HG02885 (cell line): ENCODE results near the gene ZFHX2.
A peak's percentile ranks its signal among the peaks of the same experiment; 100 is the strongest.
"Not testable (repeated sequence)": the region's sequence is repeated elsewhere in the genome, so short reads cannot be mapped to it uniquely, and the experiment has no call there.

Experiments used
- ATAC-seq: cut with Tn5 transposase; IDR thresholded peaks from one replicate; pipeline ENCODE4 v1.9.1; 2021; ENCODE audit warnings: mild to moderate bottlenecking; ENCODE audit not compliant: unreplicated experiment, poor library complexity

The ZFHX2 gene

GRCh38 chr14:23551266-23552028, at the start of gene ZFHX2:
TSS of gene ZFHX2 (minus strand) at chr14:23551765. CDS start at chr14:23535325, 16,440 bp downstream.
- peak; percentile 62 for ATAC-seq

GRCh38 chr14:23600806-23601205, 49.2 kb upstream of the ZFHX2 start:
- ATAC-seq = no peak

- ATAC-seq = no peak
Measured at GRCh38 chr14:23600322-23600707, 48.8 kb upstream of the ZFHX2 start.

GRCh38 chr14:23594191-23594590, 42.6 kb upstream of the ZFHX2 start:
- ATAC-seq = not testable (repeated sequence)

DNA sequence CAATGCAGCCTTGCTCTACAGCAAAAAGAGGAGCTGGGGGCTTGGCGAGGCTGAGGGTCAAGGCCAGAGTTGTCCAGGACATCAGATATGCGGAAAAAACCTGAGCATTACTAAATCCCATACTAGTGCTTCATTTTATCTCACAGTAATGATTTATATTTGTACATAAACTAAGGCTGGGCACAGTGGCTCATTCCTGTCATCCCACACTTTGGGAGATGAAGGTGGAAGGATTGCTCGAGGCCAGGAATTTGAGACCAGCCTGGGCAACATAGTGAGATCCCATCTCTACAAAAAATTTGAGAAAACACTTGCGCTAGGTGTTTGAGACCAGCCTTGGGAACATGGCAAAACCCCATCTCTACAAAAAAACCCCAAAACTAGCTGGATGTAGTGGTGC, 38.6 kb upstream of the ZFHX2 start:
- ATAC-seq = no peak

GRCh38 chr14:23589606-23590005, 38.0 kb upstream of the ZFHX2 start:
- no peak for ATAC-seq

DNA sequence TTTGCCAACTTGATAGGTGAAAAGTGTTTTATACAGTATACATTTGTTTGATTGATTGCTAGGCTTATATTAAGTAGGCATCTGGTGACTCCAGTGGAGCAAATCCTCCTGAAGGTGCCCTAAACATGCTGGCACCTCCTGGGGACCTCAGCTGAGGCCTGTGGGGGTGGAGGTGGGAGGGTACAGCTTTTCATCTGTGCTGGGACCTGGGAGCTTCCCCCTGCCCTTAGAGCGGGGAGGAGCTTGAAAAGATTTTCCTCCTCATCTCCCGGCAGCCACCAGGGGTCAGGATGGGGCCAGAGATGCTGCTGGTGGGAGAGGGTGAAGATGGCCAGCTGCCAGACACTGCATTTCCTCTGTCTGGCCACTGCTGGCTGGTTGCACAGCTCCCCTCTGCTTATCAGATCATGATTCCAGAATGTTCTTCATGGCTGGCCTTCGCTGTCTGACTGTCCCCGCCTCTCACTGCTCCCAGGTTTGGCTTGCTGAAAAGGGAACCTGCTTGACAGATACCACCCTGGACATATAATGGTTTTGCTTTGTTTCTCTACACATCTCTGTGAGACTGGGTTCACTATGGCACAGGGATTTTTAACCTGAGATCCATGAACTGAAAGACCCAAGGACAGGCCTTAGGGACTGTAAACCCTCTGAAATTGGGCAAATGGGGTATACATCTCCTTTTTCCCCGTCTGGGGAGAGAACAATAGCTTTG, 37.5 kb upstream of the ZFHX2 start:
- ATAC-seq = peak; percentile 96

DNA sequence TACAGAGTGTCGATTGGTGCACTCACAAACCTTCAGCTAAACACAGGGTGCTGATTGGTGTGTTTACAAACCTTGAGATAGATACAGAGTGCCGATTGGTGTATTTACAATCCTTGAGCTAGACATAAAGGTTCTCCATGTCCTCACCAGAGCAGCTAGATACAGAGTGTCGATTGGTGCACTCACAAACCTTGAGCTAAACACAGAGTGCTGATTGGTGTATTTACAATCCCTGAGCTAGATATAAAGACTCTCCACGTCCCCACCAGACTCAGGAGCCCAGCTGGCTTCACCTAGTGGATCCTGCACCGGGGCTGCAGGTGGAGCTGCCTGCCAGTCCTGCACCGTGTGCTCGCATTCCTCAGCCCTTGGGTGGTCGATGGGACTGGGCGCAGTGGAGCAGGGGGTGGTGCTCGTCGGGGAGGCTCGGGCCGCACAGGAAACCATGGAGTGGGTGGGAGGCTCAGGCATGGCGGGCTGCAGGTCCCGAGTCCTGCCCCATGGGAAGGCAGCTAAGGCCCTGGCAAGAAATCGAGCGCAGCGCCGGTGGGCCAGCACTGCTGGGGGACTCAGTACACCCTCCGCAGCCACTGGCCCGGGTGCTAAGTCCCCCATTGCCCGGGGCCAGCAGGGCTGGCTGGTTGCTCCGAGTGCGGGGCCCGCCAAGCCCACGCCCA, 33.1 kb upstream of the ZFHX2 start:
- not testable (repeated sequence) for ATAC-seq

DNA sequence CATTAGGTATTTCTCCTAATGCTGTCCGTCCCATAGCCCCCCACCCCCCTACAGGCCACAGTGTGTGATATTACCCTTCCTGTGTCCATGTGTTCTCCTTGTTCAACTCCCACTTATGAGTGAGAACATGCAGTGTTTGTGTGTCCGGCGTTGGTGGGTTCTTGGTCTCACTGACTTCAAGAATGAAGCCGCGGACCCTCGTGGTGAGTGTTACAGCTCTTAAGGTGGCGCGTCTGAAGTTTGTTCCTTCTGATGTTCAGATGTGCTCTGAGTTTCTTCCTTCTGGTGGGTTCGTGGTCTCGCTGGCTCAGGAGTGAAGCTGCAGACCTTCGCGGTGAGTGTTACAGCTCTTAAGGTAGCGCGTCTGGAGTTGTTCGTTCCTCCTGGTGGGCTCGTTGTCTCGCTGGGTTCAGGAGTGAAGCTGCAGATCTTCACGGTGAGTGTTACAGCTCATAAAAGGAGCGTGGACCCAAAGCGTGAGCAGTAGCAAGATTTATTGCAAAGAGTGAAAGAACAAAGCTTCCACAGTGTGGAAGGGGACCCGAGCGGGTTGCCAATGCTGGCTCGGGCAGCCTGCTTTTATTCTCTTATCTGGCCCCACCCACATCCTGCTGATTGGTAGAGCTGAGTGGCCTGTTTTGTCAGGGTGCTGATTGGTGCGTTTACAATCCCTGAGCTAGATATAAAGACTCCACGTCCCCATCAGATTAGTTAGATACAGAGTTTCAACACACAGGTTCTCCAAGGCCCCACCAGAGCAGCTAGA, 32.4 kb upstream of the ZFHX2 start:
- ATAC-seq = not testable (repeated sequence)

- no peak for ATAC-seq
Measured at GRCh38 chr14:23582906-23583760, 31.6 kb upstream of the ZFHX2 start.

- ATAC-seq = no peak
Measured at GRCh38 chr14:23580948-23581281, 29.4 kb upstream of the ZFHX2 start.

DNA sequence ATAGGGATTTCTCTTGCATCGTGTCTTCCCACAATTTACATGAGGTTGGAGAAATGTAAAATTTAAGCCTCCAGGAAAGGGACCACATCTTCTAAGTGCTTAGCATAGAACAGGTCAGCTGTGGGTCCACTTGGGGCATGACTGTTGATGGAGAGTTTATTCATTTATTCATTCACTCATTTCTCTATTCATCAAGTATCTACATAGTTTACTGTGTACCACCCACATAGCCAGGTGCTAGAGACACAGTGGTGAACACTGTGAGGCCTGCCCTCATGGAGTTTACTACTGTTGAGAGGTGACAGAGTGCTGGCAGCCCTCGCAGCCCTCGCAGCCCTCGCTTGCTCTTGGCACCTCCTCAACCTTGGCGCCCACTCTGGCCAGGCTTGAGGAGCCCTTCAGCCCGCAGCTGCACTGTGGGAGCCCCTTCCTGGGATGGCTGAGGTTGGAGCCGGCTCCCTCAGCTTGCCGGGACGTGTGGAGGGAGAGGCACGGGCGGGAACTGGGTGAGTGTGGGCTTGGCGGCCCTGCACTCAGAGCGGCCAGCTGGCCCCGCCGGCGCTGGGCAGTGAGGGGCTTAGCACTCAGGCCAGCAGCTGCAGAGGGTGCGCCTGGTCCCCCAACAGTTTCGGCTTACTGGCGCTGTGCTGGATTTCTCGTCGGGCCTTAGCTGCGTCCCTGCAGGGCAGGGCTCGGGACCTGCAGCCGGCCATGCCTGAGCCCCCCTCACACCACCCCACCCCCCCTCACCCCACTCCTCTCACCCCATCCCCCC, 28.8 kb upstream of the ZFHX2 start:
- no peak for ATAC-seq

- no peak for ATAC-seq
Measured at GRCh38 chr14:23579739-23580138, 28.2 kb upstream of the ZFHX2 start.

DNA sequence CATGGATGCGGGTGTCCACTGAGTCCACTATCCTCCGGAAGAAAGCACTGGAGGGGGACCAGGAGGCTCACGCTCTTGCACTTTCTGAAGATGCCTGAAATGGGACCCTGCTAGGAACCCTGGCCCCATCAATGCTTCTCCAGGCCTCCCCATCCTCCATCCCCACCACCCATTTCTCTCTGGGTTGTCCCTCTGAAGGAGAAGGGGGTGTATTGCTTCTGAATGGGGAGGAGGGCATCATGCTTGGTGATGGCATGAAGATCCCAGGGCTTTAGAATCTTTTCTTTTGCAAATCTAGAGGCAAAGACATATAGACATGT, 27.7 kb upstream of the ZFHX2 start:
- no peak for ATAC-seq

DNA sequence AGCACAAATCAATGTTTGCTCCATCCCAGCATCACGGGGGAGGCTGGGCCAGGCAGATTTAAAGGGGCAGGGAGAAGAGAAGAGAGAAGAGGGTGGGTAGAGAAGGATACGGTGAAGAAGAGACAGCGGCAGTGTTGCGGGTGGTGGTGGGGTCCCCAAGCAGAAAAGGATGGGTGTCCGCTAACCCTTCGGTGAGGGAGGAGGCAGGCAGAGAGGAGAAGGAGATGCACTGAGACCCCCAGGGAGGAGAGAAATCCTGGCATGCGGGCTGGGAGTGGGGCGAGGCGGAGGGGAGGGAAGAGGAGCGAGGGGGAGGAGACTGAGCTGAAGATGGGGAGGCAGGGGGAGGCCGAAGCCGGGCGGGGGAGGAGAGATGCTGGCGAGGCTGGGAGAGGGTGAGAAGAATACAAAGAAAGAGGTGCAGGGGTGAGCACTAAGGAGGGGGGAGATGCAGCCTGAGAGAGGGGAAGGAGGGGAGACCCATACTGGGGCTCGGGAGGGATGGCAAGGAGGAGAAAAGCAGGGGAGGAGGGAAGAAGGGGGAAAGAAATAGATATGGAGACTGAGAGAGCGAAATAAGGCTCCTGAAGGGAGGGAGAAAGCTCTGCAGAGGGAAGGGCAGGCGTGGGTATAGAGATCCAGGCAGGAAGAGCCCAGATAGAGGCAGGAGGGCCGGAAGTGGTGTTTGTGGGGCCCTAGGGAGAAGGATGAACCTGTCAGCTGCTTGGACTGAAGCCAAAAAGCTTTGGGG, 27.2 kb upstream of the ZFHX2 start, which contains the start of gene JPH4:
TSS of gene JPH4 (minus strand) at position 231 of the 751 bp plus-strand sequence. CDS start 1,337 bp downstream, outside the sequence.
- ATAC-seq = no peak

- no peak for ATAC-seq
Measured at GRCh38 chr14:23577710-23578392, 26.3 kb upstream of the ZFHX2 start.

- no peak for ATAC-seq
Measured at GRCh38 chr14:23577004-23577681, 25.6 kb upstream of the ZFHX2 start.
